CD4-positive, alpha-beta T cell treated with Interleukin-12 subunit alpha and Interleukin-12 subunit beta, for 1 hour (primary cell): ENCODE results near the gene FRS3.
A peak's percentile ranks its signal among the peaks of the same experiment; 100 is the strongest.

Experiments used
- DNase-seq: peaks from one replicate; pipeline ENCODE4 v3.0.0-alpha.2; 2020

FRS3 gene

GRCh38 chr6:41724586-41725501 is 54.9 kb downstream of the FRS3 start:
- DNase-seq = no peak

GRCh38 chr6:41724228-41724580 is 55.5 kb downstream of the FRS3 start:
- DNase-seq = no peak

DNA sequence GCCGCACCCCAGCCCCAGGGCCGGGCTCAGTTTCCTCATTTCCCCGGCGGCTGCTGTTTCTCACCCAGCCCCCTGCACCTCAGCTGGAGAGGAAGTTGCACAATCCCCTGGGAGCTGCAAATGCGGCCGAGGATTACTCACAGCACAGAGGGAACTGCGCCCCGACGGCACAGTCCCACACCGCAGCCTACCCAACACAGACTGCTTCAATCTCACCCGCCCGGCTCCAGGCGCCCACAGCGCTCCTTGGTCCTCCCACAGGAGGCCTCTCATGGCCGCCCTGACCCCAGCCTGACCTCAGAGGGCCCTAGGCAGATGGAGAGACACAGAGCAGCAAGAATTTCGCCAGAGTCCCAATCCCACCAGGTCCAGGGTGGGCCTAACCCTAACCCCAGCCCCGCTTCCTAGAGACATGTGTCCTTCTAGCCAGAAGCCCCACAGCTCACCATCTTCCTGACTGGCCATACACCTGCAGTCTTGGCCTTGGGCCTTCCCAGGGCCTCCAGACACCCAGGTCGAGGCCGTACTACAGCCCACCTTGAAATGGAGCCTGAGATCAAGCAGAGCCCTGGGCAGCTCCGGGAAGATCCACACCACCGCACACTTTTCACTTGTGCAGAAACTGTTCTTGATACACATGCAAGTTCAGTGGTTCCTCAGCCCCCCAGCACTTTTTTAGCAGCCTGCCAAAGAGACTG is 56.0 kb downstream of the FRS3 start:
- peak; percentile 29 for DNase-seq

- no peak for DNase-seq
Observed at GRCh38 chr6:41722969-41723529, 56.7 kb downstream of the FRS3 start.

DNA sequence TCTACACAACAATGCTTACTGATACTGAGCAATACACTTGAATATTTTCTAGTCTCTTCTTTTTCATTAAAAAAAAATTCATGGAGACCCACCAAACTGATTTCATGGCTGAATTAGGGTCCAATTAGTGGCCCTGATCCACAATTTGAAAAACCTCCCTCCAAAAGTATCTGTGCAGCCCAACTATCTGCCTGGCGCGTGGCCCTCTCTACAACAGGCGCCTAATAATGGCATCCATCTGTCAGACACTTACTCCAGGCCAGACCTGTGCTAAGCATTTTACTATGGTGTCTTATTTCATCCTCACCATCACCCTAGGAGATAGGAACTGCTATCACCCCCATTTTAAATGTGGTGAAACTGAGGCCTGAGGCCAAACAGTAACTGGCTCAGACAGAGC is 58.3 kb downstream of the FRS3 start:
- DNase-seq = no peak

DNA sequence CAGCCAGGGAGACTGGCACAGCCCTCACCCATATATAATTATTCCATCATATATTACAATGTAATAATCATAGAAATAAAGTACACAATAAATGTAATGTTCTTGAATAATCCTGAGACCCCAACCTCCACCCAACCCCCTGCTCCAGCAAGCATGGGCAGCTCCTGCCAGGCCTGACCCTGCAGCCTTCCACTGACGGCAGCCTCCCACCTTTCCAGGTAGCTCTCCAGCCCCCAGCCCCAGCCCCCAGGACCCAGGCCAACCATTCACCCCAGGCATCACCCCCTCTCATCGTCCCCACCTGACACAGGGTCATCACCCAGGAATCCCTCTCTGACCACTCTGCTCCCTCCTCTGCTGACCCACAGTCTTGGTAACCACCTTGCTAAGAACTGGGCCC is 58.9 kb downstream of the FRS3 start:
- DNase-seq = no peak

DNA sequence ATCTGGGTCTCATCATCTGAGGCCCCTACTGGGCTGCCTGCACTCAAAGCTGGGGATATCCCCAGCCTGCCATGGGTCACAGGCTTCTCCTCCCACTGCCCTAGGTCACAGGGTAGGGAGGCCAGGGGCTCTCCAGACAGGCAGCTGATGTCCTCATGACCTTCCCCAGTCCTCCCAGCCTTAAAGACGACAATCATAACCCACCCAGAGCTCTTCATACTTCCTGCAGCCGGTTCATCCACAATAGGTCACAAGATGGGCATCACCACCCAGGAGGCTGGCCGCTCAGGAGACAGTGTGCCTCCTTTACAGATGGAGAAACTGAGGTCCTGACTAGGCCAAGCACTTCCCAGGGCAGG is 59.5 kb downstream of the FRS3 start:
- DNase-seq = no peak
